Measurements from ENCODE around the gene GCK. TPM values are rescaled to one million over a fixed set of nuclear protein-coding genes. Genes with fewer than 3 reads are reported as not detected.

Gene GCK
- total RNA-seq, 1 donor from 2014 or later, result 43.9 TPM

DNA sequence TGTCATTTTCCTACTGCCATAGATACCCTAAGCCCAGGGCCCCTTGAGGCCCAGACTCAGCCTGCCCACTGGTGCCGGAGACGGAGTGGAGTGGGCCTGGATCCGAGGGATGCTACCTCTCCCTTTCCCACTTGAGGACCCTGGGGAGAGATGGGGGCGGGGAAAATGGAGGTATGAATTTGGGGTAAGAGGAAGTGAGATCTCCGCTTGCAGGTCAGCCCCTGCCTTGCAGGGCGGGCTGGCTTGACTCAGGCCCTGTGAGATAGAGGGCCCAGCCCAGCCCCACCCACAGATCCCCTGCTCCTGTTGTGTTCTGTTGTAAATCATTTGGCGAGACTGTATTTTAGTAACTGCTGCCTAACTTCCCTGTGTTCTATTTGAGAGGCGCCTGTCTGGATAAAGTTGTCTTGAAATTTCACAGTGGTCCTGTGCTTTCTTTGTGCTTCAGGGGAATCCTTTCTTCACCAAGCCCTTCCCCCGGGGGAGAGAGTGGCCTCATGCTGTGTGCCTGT is 24.7 kb upstream of the GCK start:
- TF ChIP-seq, protein P1, sequence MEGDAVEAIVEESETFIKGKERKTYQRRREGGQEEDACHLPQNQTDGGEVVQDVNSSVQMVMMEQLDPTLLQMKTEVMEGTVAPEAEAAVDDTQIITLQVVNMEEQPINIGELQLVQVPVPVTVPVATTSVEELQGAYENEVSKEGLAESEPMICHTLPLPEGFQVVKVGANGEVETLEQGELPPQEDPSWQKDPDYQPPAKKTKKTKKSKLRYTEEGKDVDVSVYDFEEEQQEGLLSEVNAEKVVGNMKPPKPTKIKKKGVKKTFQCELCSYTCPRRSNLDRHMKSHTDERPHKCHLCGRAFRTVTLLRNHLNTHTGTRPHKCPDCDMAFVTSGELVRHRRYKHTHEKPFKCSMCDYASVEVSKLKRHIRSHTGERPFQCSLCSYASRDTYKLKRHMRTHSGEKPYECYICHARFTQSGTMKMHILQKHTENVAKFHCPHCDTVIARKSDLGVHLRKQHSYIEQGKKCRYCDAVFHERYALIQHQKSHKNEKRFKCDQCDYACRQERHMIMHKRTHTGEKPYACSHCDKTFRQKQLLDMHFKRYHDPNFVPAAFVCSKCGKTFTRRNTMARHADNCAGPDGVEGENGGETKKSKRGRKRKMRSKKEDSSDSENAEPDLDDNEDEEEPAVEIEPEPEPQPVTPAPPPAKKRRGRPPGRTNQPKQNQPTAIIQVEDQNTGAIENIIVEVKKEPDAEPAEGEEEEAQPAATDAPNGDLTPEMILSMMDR (IDR thresholded peaks at IDR 0.05; ENCODE audit: partially characterized antibody, unreplicated experiment), result no peak
- no peaks in the 10 kb centered on the region for H3K36me3 Mint-ChIP-seq (ENCODE audit: unreplicated experiment)
- H3K27me3 Mint-ChIP-seq (ENCODE audit: unreplicated experiment), result peaks cover 7% of the 10 kb centered on the region
- H3K4me1 Mint-ChIP-seq (ENCODE audit: low read depth, unreplicated experiment), result peaks cover 18% of the 10 kb centered on the region
- H3K4me3 Mint-ChIP-seq (ENCODE audit: unreplicated experiment), result peak overlapping the region; percentile 11
- DNase-seq, result no peak
- H3K9me3 Mint-ChIP-seq (ENCODE audit: unreplicated experiment), result peaks cover 11% of the 10 kb centered on the region
- peak overlapping the region; percentile 71 for H3K27ac Mint-ChIP-seq (ENCODE audit: unreplicated experiment)

DNA sequence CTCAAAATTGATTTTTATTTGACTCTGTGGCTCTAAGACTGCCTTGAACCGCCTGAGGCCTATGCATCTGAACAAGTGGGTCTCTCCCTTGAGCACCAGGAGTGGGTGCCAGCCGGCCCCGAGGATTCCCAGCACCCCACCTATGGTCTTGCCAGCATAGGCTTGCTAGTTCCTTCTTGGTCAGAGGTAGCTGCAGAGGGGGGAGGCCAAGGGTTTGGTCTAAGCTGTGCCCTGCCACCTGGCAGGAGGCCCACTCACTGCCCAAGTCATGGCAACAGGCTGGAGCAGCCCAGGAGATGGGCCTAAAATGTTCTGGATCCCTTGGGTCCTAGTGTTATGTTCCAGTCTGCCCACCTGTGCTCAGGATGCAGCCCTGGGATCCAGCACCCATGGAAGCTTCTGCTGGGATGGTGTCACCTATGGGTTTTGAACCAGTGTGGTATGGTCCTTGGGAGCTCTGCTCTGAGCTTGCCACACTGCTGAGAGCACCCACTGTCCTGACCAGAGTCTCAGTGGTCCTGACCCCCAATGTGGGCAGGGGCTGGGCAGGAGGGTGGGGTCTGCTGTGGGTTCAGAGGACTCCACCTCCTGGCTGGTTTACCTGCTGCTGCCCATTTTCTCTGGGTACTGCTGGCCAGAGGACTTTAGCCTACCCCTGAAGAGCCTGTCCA is 24.1 kb upstream of the GCK start:
- peak overlapping the region; percentile 71 for H3K27ac Mint-ChIP-seq (ENCODE audit: unreplicated experiment)
- H3K27me3 Mint-ChIP-seq (ENCODE audit: unreplicated experiment), result peaks cover 5% of the 10 kb centered on the region
- H3K36me3 Mint-ChIP-seq (ENCODE audit: unreplicated experiment), result no peaks in the 10 kb centered on the region
- DNase-seq, result no peak
- no peak overlapping the region for H3K4me3 Mint-ChIP-seq (ENCODE audit: unreplicated experiment)
- TF ChIP-seq, protein P1 (IDR thresholded peaks at IDR 0.05; ENCODE audit: partially characterized antibody, unreplicated experiment), result no peak
- H3K9me3 Mint-ChIP-seq (ENCODE audit: unreplicated experiment), result peaks cover 6% of the 10 kb centered on the region
- H3K4me1 Mint-ChIP-seq (ENCODE audit: low read depth, unreplicated experiment), result peaks cover 18% of the 10 kb centered on the region

DNA sequence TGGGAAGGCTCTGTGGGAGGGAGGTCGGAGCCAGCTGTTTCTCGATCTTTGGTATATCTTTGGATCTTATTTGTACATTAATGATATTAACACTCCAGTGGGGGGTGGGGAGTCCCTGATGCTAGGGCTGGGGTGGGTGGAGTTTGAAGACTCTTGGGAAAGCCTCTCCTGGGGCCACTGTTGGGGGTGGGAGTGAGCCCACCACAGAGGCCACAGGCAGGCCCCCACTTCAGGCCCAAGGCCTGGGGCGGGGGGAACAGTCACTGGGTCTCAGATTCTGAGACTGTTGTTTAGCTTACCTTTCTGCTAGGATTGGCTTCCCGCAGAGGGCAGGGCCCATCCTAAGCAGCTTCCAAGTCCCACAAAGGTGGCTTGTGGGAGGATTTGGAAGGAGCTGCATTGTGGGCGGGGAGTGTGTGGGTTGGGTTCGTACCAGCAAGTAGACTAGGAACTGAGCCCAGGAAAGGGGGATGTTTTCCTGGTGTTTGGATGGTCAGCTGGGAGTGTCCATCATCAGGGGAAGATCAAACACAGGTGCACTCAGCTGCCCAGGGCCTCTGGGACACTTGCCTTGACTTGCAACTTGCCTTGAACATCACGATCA is 23.4 kb upstream of the GCK start:
- H3K9me3 Mint-ChIP-seq (ENCODE audit: unreplicated experiment), result peaks cover 2% of the 10 kb centered on the region
- H3K27ac Mint-ChIP-seq (ENCODE audit: unreplicated experiment), result no peak overlapping the region
- peaks cover 14% of the 10 kb centered on the region for H3K4me1 Mint-ChIP-seq (ENCODE audit: low read depth, unreplicated experiment)
- H3K27me3 Mint-ChIP-seq (ENCODE audit: unreplicated experiment), result peaks cover 5% of the 10 kb centered on the region
- DNase-seq, result no peak
- no peak overlapping the region for H3K4me3 Mint-ChIP-seq (ENCODE audit: unreplicated experiment)
- H3K36me3 Mint-ChIP-seq (ENCODE audit: unreplicated experiment), result no peaks in the 10 kb centered on the region
- TF ChIP-seq, protein P1 (IDR thresholded peaks at IDR 0.05; ENCODE audit: partially characterized antibody, unreplicated experiment), result no peak

DNA sequence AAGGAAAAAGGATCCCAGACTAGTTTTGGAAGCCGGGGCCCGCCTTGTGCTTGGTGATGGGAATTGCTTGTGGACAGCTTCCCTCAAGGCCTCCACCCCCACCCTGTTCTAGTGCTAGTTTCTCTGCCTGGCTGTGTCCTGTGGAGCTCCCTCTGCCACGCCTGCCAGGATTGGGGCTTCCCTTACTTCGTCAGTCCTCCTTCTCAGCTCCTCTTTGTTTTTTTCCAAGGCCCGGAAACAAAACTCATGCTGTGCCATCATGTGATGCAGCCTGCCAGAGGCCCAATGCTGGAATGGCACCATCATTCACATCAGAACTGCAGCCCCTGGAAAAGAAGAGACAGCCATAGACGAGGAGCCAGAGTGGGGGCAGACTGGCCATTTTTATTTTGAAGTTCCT is 22.8 kb upstream of the GCK start:
- Mint-ChIP-seq H3K9me3 (ENCODE audit: unreplicated experiment) (peaks cover 2% of the 10 kb centered on the region), H3K27ac (ENCODE audit: unreplicated experiment) (no peak overlapping the region), H3K4me1 (ENCODE audit: low read depth, unreplicated experiment) (peaks cover 12% of the 10 kb centered on the region), H3K27me3 (ENCODE audit: unreplicated experiment) (peaks cover 5% of the 10 kb centered on the region), H3K36me3 (ENCODE audit: unreplicated experiment) (no peaks in the 10 kb centered on the region), H3K4me3 (ENCODE audit: unreplicated experiment) (no peak overlapping the region)
- DNase-seq, result no peak
- TF ChIP-seq, protein P1 (IDR thresholded peaks at IDR 0.05; ENCODE audit: partially characterized antibody, unreplicated experiment), result no peak

DNA sequence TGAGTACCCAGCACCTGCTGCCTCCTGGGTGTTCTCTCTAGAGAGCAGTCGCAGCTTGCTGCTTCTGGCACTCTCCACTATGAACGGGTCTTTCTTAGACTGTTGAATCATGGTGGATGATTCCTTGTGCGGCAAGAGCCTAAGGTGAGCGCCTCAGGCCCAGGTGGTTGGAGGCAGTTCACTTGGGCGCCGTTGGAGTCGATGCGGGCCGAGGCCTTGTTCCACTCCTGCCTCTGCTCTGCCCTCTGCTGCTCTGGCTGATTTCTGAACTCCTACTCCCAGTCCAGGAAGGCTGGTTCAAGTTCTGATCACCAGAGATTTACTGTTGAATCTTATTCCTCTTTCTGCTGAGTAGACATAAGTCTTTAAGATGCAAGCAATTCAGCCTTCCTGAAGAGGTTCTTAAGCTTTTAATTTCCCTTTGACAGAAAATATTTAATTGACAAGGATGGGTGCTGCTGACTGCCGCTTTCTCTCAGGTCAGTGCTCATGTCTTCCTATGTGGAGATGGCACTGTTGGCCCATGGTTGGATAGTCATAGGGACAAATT is 22.0 kb upstream of the GCK start:
- Mint-ChIP-seq H3K4me3 (ENCODE audit: unreplicated experiment) (no peak overlapping the region), H3K9me3 (ENCODE audit: unreplicated experiment) (peaks cover 2% of the 10 kb centered on the region), H3K36me3 (ENCODE audit: unreplicated experiment) (no peaks in the 10 kb centered on the region), H3K4me1 (ENCODE audit: low read depth, unreplicated experiment) (peaks cover 6% of the 10 kb centered on the region), H3K27me3 (ENCODE audit: unreplicated experiment) (peaks cover 2% of the 10 kb centered on the region), H3K27ac (ENCODE audit: unreplicated experiment) (no peak overlapping the region)
- TF ChIP-seq, protein P1 (IDR thresholded peaks at IDR 0.05; ENCODE audit: partially characterized antibody, unreplicated experiment), result no peak
- no peak for DNase-seq

Measured in glutamatergic neuron (in vitro differentiated cells).